WI38 (cell line): ENCODE measurements around the gene SPRY1.

ENCODE experiments used
- H3K4me3 ChIP-seq: 2 replicates; pipeline ENCODE4 v1.5.1; 2011; ENCODE audit warnings: low read depth, mild to moderate bottlenecking, control low read depth, low read length
- TF ChIP-seq, protein P1 (sequence below): IDR thresholded peaks from 2 replicates; pipeline ENCODE4 v1.5.1; 2012; ENCODE audit warnings: low read depth, mild to moderate bottlenecking, control low read depth, low read length

SPRY1 gene

GRCh38 chr4:123361195-123361861 lies 35.3 kb upstream of the SPRY1 start:
- no peak overlapping the region for H3K4me3 ChIP-seq
- TF ChIP-seq, protein P1, sequence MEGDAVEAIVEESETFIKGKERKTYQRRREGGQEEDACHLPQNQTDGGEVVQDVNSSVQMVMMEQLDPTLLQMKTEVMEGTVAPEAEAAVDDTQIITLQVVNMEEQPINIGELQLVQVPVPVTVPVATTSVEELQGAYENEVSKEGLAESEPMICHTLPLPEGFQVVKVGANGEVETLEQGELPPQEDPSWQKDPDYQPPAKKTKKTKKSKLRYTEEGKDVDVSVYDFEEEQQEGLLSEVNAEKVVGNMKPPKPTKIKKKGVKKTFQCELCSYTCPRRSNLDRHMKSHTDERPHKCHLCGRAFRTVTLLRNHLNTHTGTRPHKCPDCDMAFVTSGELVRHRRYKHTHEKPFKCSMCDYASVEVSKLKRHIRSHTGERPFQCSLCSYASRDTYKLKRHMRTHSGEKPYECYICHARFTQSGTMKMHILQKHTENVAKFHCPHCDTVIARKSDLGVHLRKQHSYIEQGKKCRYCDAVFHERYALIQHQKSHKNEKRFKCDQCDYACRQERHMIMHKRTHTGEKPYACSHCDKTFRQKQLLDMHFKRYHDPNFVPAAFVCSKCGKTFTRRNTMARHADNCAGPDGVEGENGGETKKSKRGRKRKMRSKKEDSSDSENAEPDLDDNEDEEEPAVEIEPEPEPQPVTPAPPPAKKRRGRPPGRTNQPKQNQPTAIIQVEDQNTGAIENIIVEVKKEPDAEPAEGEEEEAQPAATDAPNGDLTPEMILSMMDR: no peak

GRCh38 chr4:123362103-123362502 lies 34.5 kb upstream of the SPRY1 start:
- no peak overlapping the region for H3K4me3 ChIP-seq
- TF ChIP-seq, protein P1: no peak

- TF ChIP-seq, protein P1: no peak
Measured at GRCh38 chr4:123363729-123364128, 32.9 kb upstream of the SPRY1 start.

DNA sequence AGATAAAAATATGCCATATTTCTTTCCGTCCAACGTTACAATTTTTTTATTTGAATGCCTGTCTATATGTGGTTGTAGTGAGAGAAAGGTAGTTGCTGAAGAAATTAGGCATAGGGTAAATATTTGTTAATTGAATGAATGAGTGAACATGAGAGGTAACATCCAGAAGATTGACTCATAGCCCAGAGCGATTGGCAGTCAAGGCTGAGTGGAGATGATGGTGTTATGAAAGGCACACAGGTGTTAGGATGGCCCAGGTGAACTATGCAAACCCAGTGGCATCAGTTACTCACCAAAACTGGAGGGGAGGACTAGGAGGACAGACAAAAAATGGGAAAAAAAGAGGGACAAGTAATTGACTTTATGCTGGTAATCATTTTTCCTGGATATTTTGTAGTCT lies 31.7 kb upstream of the SPRY1 start:
- no peak overlapping the region for H3K4me3 ChIP-seq
- TF ChIP-seq, protein P1: no peak

More at GRCh38 chr4:123363729-123364128, 32.9 kb upstream of the SPRY1 start:
- no peak overlapping the region for H3K4me3 ChIP-seq

- H3K4me3 ChIP-seq: no peak overlapping the region
Measured at GRCh38 chr4:123365412-123365811, 31.2 kb upstream of the SPRY1 start.

DNA sequence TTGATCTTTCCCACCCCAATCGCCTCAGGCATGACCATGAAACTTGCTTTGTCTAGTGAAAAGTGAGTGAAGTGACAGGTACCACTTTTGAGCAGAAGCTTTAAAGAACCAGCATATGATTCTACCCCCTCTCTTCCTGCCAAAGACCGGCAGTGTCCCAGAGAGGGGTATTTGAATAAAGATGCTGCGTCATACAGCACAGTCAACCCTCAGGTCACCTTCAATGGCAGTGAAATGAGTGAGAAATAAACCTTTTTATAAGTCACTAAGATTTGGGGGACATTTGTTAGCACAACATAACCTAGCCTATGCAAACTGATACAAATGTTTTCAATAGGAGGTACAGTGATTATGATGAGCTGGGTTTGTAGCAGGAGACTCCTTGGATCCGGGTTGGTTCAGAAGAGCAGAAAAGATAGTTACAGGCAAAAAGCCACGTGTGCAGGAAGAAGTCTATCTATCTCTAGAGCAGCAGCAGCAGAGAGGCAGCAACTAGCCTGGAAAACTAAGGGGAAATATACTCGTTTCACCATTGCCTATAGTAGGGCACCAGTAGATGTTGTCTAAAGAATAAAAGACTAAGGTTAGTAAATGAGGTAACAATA lies 30.3 kb upstream of the SPRY1 start:
- H3K4me3 ChIP-seq: no peak overlapping the region
- TF ChIP-seq, protein P1: no peak

More at GRCh38 chr4:123365412-123365811, 31.2 kb upstream of the SPRY1 start:
- TF ChIP-seq, protein P1: no peak

DNA sequence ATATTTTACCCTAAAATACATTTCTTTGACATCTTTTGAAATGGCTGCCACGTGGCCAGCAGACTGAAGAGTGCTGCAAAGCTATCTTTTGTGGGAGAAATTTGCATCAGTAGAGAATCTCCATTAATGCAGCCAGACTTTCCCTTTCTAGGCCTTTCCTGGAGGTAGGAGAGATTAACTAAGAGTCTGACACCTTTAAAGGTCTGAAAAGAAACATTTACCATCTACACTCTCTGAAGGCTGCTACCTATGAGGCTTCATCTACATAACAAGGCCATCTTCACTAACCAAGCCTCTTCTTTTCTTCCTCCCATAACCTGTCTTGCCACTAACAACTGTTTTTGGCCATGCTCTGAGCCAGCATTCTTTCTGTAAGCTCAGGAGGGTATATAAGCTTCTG lies 17.8 kb upstream of the SPRY1 start:
- TF ChIP-seq, protein P1: no peak
- H3K4me3 ChIP-seq: no peak overlapping the region
